ENCODE data around the gene LPCAT4. TPM values are rescaled to one million over a fixed set of nuclear protein-coding genes. Genes with fewer than 3 reads are reported as not detected.
"Not testable (repeated sequence)": the region's sequence is repeated elsewhere in the genome, so short reads cannot be mapped to it uniquely, and the experiment has no call there.

LPCAT4 gene
- total RNA-seq, 4 donors from 2014 or later = 2.4 to 73.1 (median 7.3) TPM

- DNase-seq = no peak
- Histone ChIP-seq H3K4me3 (no peak overlapping the region), H3K27me3 (no peaks in the 10 kb centered on the region), H3K4me1 (no peaks in the 10 kb centered on the region), H3K27ac (no peak overlapping the region), H3K36me3 (no peaks in the 10 kb centered on the region), H3K9me3 (no peaks in the 10 kb centered on the region)
- intact Hi-C loops (cut with DNase I; ENCODE audit: low total_unique reads) = no loop called here
- TF ChIP-seq CTCF (IDR thresholded peaks at IDR 0.05) (no peak), POLR2A (IDR thresholded peaks at IDR 0.05) (no peak)
Measured at GRCh38 chr15:34349769-34350168, 17.2 kb downstream of the LPCAT4 start.

- Histone ChIP-seq H3K36me3 (no peaks in the 10 kb centered on the region), H3K4me1 (no peaks in the 10 kb centered on the region), H3K9me3 (no peaks in the 10 kb centered on the region), H3K4me3 (no peak overlapping the region), H3K27me3 (no peaks in the 10 kb centered on the region), H3K27ac (no peak overlapping the region)
- DNase-seq = no peak
- intact Hi-C loops (cut with DNase I; ENCODE audit: low total_unique reads) = no loop called here
- TF ChIP-seq POLR2A (IDR thresholded peaks at IDR 0.05) (no peak), CTCF (IDR thresholded peaks at IDR 0.05) (no peak)
Measured at GRCh38 chr15:34348735-34349300, 18.2 kb downstream of the LPCAT4 start.

- intact Hi-C loops (cut with DNase I; ENCODE audit: low total_unique reads) = no loop called here
- TF ChIP-seq POLR2A (IDR thresholded peaks at IDR 0.05) (no peak), CTCF (IDR thresholded peaks at IDR 0.05) (no peak)
- H3K9me3 ChIP-seq = no peaks in the 10 kb centered on the region
- H3K36me3 ChIP-seq = no peaks in the 10 kb centered on the region
- no peak for DNase-seq
- no peaks in the 10 kb centered on the region for H3K27me3 ChIP-seq
- H3K27ac ChIP-seq = no peak overlapping the region
- H3K4me3 ChIP-seq = no peak overlapping the region
- no peaks in the 10 kb centered on the region for H3K4me1 ChIP-seq
Measured at GRCh38 chr15:34347951-34348638, 18.9 kb downstream of the LPCAT4 start.

GRCh38 chr15:34342737-34343575 lies 24.0 kb downstream of the LPCAT4 start, which contains the start of the genes NOP10 and NUTM1:
TSS of gene NOP10 (minus strand) at chr15:34343136. CDS start at chr15:34343073, 63 bp downstream.
TSS of gene NUTM1 (plus strand) at chr15:34343315. CDS start at chr15:34343697, 382 bp downstream.
- Histone ChIP-seq H3K4me3 (peak within 1 kb of the TSS; percentile 55 to 88), H3K36me3 (no peaks in the 10 kb centered on the region), H3K27ac (peak within 1 kb of the TSS; percentile 83 to 87), H3K4me1 (no peaks in the 10 kb centered on the region), H3K9me3 (no peaks in the 10 kb centered on the region), H3K27me3 (no peaks in the 10 kb centered on the region)
- peak; percentile 87 to 96 (median 94) for TF ChIP-seq CTCF (IDR thresholded peaks at IDR 0.05)
- peak; percentile 42 to 54 for TF ChIP-seq POLR2A (IDR thresholded peaks at IDR 0.05)
- intact Hi-C loops (cut with DNase I; ENCODE audit: low total_unique reads) = no loop called here
- DNase-seq = peak; percentile 90 to 92

- H3K27me3 ChIP-seq; DNase-seq; H3K36me3 ChIP-seq; intact Hi-C loops (cut with DNase I; ENCODE audit: low total_unique reads); H3K9me3 ChIP-seq; H3K4me1 ChIP-seq: not testable (repeated sequence)
- Histone ChIP-seq H3K27ac (peak overlapping the region; percentile 83 to 87), H3K4me3 (peak overlapping the region; percentile 55 to 88)
Measured at GRCh38 chr15:34342213-34342736, 24.7 kb downstream of the LPCAT4 start.
